Measurements from ENCODE around the gene PSMA5. TPM values are rescaled to one million over a fixed set of nuclear protein-coding genes. Genes with fewer than 3 reads are reported as not detected.
"Not testable (repeated sequence)": the region's sequence is repeated elsewhere in the genome, so short reads cannot be mapped to it uniquely, and the experiment has no call there.

Gene PSMA5
- total RNA-seq, 1 donor from 2014 or later, result 59.2 TPM

DNA sequence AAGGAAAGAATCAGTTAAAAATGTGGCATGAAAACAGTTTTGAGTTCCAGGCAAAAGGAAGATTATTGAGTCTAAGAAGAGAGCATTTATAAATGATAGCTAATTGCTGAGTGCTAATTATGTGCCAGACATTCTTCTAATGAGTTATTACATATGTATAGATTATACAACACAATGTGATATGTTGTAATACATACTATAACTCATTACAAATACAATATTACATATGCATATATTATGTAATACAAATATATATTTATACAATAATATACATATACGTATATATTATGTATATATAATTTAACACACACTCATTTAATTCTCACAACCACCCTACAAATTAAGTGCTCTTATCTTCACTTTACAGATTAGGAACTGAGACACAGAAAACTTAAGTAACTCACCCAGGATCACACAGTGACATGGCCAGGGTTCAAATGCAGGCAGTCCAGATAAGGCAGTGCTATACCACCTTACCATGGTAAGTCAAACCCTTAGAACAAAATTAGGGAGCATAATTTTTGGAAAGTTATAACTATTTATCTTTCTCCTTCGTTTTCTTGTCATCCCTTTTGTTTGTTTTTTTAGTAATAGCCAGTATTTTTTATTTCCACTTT, 32.5 kb downstream of the PSMA5 start:
- ATAC-seq (no peak), DNase-seq (ENCODE audit: low spot score) (no peak)

DNA sequence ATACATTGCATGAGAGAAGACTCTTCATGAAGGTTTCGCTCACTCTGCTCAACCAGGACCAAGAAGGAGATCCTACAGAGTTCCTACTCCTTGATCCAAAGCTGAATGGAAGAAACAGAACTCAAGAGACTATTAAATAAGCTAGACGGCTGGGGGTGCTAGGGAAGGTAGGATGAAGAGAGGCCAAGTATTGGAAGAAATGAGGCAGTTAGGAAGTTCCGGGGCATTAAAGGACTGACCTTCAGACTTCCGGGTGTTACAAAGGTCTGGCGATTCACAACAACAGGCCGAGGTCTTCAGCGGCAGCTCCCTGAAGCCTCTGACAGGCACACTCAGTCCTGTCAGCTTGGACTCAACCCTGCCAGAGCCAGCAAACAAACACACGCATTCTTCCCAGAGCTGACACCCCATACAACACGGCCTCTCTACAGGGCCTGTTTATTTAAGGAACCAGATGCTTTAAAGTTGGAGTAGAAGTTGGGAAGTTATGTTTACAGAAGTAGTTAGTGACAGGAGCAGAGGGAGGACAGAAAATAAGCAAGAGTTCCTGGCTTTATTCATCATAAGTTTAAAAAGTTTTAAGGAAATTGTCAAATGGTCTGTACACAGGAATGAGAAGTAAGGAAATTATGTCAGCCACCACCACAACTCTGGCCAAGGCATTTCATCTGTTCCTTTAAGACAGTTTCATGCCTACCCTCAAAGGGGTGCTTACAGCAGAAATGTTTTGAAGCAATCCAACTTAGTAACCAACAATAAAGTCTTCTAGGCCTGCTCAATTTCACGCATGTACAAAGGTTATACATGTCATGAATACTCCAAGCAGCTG, 33.2 kb downstream of the PSMA5 start:
- ATAC-seq (peak; percentile 82), DNase-seq (ENCODE audit: low spot score) (peak; percentile 62)

DNA sequence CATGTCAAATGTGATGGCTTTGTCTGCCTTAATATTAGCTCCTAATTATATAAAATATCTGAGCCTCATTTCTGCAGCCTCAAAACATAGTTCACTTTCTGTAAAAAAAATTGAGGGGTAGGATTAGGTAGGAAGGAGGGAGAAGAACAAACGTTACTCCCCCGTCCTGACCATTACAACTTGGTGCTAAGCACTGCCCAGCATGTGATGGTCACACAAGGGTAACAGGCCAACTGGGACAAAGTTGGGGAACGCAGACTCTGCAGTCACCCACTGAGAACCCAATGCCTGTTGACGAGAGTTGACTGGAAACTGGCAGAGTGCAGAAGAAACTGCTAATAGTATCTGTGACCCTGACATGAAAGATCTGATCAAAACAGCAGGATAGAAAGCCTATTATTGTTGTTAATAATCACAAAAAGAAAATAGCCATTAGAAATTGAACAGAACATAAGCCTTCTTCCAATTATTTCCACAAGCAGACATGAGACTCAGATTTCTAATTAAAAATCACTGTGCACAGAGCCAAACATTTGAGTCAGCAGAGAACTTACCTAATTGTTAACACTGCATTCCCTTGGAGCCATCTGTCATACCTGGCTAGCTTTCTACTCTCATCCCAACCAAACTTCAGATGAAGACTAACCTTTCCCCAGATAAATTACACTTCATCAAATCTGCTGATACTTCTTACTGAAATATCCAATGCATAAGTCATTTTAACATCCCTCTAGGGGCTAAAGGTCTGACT, 34.0 kb downstream of the PSMA5 start:
- DNase-seq (ENCODE audit: low spot score) (no peak), ATAC-seq (no peak)

DNA sequence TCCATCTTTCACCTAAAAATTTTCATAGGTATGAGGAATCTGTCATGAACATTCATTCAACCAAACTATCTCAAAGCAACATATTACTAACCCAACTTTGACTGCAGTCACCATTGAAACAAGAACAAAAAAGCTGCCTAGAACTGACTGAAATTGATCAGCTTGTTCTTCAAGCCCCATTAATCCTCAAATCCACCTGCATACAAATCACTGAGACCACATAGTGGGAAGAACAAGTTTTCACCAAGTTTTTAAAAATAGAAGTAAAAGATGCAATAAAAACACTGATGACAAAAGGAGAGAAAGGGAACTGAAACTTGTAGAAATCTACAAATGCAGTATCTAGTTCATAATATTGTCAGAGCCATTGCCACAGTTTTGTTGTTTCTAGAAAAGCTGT, 34.6 kb downstream of the PSMA5 start:
- DNase-seq (ENCODE audit: low spot score) (no peak), ATAC-seq (no peak)

DNA sequence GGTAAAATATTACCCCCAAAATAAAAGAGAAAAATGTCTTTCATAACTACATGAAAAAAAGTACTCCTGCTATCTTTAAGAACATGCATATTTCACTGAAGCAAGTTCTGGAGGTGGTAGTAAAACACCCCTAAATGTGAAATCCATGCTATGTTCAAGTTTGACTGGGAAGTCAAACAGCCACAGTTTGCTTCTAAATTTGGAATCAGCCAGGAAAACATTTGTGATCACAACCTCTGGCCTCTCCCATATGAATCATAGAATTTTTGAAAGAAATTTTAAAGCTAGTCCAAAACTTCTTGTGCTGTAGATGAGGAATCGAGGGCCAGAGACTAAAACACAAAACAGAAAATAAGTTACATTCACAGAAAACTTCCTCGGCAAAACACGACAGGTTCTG, 35.1 kb downstream of the PSMA5 start:
- ATAC-seq (no peak), DNase-seq (ENCODE audit: low spot score) (no peak)

DNA sequence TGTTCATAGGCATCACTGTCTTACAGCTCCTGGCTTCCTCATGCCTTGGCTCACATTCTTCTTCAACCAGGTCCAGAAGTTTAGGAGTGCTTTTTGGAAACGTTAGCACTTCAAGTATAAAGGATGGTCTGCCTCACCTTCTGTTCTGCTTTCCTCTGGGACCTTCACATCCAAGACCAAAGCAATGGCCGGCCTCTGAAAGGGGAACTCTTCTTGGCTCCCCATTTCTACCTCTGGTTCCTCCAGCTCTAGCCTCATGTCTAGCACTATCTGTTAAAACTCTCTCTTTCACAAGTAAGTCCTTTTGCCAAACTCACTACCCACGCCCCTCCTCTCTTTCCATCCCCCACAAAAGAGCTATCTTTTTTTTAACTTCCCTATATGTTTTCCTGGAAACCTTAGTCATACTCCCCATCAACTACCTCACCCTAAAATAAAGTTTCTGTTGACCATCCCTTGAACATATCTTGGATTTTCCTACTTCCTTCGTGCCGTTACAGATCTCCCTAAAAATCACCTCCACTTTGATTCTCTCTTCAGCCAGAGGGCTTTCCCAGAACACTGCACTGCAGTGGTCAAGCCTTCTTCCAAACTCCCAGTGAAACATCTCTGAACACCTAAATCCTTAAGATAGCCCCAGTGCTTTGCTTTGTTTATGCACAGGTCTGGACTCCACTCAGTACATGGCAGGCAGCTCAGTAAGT, 36.5 kb downstream of the PSMA5 start:
- no peak for DNase-seq (ENCODE audit: low spot score)
- no peak for ATAC-seq

DNA sequence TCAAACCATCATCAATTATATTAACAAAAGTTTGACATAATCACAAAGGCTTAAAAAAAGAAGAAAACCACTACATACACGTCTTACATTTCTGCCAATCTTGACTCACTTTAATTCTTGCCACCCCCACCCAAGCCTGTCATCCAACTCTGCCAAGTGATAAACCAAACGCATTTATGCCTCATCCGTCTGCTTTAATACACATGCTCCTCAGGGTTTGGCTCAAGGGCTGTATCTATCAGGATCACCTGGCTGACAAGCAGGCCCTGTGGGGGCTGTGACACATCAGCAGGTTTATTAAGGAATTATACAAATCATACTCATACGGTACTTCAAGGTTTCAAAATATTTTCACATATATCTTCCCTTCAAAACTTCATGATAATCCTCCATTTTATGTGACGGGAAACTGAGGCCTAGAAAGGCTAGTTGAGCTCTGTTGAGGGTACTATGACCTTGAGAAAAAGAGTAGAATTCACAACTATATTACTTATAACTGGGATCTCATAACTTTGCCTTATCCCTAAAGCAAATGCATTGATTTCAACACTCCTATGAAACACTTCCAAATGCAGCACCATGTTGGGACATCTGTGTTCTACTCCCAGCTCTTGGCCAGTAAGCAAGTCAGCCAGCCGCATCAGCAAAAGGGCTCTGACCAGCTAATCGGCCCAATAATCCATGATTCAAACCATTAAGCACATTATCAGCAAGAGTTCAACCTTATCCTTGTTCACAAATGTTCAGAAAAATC, 37.2 kb downstream of the PSMA5 start:
- DNase-seq (ENCODE audit: low spot score), result no peak
- no peak for ATAC-seq

DNA sequence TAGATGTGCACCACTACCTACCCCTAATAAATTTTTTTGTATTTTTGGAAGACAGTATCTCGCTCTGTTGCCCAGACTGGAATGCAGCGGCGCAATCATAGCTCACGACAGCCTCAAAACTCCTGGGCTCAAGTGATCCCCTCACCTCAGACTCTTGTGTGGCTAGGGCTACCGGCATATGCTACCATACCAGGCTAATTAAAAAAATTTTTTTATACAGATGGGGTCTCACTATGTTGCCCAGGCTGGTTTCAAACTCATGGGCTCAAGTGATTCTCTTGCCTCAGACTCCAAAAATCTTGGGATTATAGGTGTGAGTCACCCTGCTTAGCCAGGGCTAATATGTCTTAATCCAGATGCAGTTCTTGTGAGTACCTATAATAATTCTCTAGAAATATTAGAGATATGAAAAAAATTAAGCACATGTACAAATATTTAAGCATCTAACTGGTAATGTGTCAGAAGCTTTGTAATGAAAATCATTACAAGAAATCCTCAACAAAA, 38.0 kb downstream of the PSMA5 start:
- ATAC-seq (no peak), DNase-seq (ENCODE audit: low spot score) (no peak)

DNA sequence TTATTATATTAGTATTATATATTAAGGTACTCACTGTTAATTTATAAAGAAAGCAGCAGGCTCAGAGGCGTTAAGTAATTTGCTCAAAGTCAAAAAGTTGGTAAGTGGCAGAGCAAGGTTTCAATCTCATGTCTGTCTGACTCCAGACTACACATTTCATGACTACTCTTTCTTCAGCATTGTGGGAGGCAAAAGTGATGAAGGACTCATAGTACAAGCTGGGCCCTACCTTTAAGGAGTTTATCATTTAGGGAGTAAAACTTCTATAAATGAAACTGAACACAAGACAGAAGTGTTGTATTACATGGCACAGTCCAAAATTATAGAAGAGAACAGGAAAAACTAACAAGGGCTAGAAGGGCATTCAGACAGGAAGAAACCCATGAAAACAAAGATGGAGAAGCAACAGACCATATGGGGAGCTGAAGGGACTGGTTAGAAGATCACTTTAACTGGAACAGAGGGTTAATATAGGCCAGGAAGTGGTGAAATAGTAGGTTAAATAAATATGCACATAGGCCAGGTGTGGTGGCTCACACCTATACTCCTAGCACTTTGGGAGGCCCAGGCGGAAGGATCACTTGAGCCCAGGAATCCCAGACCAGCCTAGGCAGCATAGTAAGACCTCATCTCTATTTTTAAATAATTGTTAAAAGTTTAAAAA, 40.1 kb downstream of the PSMA5 start:
- ATAC-seq (no peak), DNase-seq (ENCODE audit: low spot score) (no peak)

DNA sequence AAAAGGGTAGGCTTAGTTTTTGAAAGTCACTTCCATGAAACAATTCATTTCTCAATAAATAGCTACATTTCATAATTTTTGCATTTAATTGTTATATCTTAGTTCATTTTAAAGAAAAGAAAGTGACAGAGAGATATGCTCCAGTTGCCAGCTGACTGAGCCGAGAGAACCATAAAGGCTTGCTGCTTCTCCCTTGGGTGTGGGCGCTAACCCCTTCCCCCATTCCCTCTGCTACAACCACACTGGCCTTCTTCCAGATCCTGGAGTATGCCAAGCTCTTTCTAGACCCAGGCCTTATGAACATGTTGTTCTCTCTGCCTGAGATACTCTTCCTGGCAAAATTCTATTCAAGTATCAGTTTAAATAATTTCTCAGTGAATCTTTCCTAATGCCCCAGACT, 40.8 kb downstream of the PSMA5 start:
- ATAC-seq, result no peak
- DNase-seq (ENCODE audit: low spot score), result no peak

DNA sequence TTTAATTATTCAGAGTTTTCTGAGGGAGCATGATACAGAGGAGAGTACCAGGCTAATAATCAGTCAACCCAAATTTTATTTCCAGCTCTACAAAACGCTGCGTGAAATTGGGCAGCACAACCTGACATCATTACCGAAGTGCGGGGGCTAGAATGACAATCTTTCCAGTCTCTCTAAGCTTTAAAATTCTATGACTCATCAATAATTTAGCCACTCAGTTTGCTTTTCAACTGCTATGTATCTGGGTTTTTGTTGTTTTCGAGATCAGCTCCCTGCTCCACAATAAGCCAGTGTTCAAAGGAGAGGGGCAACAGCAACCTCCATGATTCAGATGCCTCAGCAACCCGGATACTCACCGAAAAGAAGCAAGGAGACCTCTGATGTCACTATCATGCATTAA, 42.4 kb downstream of the PSMA5 start:
- ATAC-seq (no peak), DNase-seq (ENCODE audit: low spot score) (no peak)

DNA sequence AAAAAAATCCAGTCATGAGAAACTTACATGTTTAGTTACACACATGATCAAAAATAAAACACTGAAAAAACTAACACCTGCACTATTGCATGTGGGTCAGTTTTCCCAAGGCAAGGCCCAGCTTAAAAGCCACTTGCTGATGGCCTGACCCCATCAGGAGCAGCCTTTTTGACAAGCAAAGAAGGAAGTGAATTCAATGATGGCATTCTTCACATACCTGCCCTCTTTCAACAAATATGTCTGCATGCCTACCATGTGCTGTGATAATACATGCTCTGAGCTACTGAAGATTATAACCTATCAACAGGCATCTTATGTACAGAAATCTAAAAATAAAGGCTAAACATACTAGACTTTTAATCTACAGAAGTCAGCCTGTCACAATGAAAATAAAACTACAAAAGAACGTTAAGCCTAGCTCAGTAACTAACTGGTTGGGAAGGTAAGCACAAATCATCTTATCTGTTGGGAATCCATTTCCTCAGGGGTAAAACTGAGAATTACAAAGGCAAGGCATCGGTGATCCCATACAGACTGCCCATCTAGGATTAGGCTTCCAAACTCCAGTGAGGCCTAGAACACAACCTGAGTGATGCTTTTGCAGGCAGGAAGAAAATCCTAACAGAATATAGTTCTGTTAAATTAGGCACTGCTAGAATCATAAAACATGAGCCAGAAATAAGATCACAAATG, 43.0 kb downstream of the PSMA5 start:
- ATAC-seq (no peak), DNase-seq (ENCODE audit: low spot score) (no peak)

DNA sequence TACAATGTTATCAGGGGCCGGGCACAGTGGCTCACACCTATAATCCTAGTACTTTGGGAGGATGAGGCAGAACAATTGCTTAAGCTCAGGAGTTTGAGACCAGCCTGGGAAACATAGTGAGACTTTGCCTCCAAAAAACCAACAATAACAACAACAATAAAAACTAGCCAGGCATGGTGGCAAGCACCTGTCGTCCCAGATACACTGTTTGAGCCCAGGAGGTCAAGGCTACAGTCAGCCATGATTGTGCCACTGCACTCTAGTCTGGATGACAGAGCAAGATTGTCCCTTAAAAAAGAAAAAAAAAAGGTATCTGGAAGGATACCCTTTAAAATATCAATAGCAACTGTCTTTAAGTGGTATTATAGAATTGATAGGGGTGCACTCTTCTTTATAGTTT, 44.7 kb downstream of the PSMA5 start:
- DNase-seq (ENCODE audit: low spot score), result no peak
- ATAC-seq, result no peak

DNA sequence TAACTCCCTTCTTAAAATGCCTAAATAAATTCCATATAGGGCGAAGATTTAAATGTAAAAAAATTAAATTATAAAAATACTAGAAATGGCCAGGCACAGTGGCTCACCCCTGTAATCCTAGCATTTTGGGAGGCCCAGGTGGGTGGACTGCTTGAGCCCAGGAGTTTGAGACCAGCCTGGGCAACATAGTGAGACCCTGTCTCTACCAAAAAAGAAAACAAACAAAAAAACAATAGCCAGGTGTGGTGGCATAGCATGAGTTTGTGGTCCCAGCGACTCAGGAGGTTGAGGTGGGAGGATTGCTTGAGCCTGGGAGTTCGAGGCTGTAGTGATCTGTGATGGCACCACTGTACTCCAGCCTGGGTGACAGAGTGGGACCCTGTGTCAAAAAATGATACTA, 46.3 kb downstream of the PSMA5 start:
- ATAC-seq (no peak), DNase-seq (ENCODE audit: low spot score) (no peak)

DNA sequence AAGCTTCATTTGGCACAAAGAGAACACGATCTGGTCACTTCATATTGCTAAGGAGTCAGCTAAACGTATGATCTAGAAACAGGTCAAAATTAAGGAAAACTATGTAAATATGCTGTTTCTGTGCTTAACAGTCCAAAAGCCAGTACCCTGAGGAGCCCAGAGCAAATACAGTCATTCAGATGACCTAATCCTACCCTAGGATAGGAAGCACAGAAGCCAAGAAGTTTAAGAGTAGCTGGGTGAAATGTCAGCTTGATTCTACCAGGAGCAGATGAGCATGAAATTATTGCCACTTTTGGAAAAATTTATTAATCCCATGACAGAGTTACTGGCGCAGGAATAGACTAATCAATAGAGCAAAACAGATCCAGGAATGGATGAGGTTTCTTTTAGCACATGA, 46.8 kb downstream of the PSMA5 start:
- ATAC-seq, result no peak
- no peak for DNase-seq (ENCODE audit: low spot score)

DNA sequence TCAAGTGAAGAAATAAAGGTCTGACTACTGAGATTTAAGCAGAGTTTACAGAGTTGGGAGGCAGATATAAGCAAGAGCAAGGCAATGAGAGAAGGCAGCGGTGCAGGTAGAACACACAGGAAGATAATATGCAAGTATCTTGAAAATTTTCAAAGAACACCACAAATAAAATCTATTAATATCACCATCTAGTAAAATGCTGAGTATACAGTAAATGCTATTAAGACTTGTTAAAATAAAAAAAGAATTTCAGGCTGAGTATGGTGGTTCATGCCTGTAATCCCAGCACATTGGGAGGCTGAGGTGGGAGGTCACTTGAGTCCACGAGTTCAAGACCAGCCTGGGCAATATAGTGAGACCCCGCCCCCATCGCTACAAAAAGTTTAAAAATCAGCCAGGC, 48.5 kb downstream of the PSMA5 start:
- ATAC-seq (no peak), DNase-seq (ENCODE audit: low spot score) (no peak)

DNA sequence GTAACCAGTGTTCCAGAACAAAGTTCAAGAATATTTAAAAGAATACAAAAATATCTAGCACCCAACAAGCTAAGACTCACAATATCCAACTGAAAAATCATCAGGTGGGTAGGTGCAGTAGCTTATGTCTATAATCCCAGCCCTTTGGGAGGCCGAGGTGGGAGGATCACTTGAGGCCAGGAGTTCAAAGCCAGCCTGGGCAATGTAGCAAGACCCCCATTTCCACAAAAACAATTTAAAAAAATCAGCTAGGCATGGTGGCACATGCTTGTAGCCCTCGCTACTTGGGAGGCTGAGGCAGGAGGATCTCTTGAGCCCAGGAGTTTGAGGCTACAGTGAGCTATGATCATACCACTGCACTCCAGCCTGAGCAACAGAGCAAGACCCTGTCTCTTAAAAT, 52.6 kb downstream of the PSMA5 start:
- ATAC-seq; DNase-seq (ENCODE audit: low spot score): not testable (repeated sequence)

DNA sequence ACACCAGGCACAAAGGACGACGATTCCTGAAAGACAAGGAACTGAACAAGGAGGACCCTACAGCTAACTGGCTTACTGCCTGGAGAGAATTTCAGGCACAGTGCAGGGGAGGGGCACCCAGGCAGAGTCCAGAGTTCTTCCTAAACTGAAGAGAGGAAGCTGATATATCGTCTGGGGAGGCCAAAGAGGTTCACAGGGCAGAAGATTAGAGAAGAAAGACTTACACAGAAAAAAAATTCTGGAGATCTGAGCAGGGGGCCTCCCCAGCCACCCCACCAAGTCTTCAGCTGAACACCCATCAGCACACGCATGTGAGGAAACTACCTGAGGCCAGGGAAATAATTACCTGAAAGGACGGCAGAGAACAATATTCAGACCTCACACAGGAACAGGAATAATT, 53.1 kb downstream of the PSMA5 start:
- peak; percentile 47 for ATAC-seq
- no peak for DNase-seq (ENCODE audit: low spot score)

DNA sequence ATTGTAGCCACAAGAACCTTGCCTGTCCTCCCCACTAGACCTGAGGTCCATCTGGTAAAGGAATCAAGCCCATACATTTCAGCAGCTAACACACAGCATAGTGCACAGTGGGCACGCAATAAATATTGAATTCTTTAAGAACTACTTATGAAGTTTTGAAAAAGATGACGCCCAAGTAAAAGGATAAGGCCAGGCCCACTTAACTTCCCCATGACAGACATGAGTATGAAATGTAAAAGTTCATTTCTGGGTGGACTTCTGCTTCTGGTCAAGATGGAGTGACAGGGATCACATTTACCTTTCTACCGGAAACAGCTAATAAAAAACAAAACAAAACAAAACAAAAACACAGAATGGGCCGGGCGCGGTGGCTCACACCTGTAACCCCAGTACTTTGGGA, 54.0 kb downstream of the PSMA5 start:
- ATAC-seq (no peak), DNase-seq (ENCODE audit: low spot score) (no peak)
